Activated CD8-positive, alpha-beta T cell treated with anti-CD3 and anti-CD28 coated beads, Interleukin-2, amount 10 ng/mL, durations not matched to agents 7 days and 5 days (primary cell): Measurements from ENCODE around the gene RTL10. TPM values are rescaled to one million over a fixed set of nuclear protein-coding genes. Genes with fewer than 3 reads are reported as not detected.

Source experiments
- ATAC-seq: fragments of 150-1000 bp; cut with Tn5 transposase; one replicate; pipeline ENCODE4 v1.10.0; 2021; ENCODE audit warnings: moderate library complexity
- CTCF ChIA-PET: fragments of 350-600 bp; sonication (Branson Sonifier 250); formaldehyde crosslinking; loops from one replicate; lab custom pipeline; 2021; ENCODE audit warnings: antibody characterized with exemption; lab: Charles Lee
- POLR2A ChIA-PET: fragments of 350-600 bp; sonication (Branson Sonifier 250); formaldehyde crosslinking; loops from one replicate; lab custom pipeline; 2021; ENCODE audit warnings: antibody characterized with exemption; lab: Charles Lee
- DNase-seq: peaks from one replicate; pipeline ENCODE4 v3.0.0-alpha.2; 2020
- H3K27ac Mint-ChIP-seq: one replicate; pipeline ENCODE4 v1.8.0; 2021; ENCODE audit warnings: mild to moderate bottlenecking, mixed read lengths
- H3K27me3 Mint-ChIP-seq: one replicate; pipeline ENCODE4 v1.8.0; 2021; ENCODE audit warnings: low read depth, mixed read lengths
- H3K36me3 Mint-ChIP-seq: one replicate; pipeline ENCODE4 v1.8.0; 2021; ENCODE audit warnings: low read depth, mixed read lengths
- H3K4me1 Mint-ChIP-seq: one replicate; pipeline ENCODE4 v1.8.0; 2021; ENCODE audit warnings: low read depth, mixed read lengths
- H3K4me3 Mint-ChIP-seq: one replicate; pipeline ENCODE4 v1.8.0; 2021; ENCODE audit warnings: mild to moderate bottlenecking, mixed read lengths
- H3K9me3 Mint-ChIP-seq: one replicate; pipeline ENCODE4 v1.8.0; 2022; ENCODE audit warnings: mixed read lengths; ENCODE audit not compliant: insufficient read depth
- total RNA-seq, 2 experiments: library from RNA; stranded (reverse); gene quantifications; one replicate each; pipeline ENCODE4 v1.2.3, GENCODE V29; 2021

The RTL10 gene
- total RNA-seq, 2 experiments from 2014 or later = 16.1 to 17.0 TPM

DNA sequence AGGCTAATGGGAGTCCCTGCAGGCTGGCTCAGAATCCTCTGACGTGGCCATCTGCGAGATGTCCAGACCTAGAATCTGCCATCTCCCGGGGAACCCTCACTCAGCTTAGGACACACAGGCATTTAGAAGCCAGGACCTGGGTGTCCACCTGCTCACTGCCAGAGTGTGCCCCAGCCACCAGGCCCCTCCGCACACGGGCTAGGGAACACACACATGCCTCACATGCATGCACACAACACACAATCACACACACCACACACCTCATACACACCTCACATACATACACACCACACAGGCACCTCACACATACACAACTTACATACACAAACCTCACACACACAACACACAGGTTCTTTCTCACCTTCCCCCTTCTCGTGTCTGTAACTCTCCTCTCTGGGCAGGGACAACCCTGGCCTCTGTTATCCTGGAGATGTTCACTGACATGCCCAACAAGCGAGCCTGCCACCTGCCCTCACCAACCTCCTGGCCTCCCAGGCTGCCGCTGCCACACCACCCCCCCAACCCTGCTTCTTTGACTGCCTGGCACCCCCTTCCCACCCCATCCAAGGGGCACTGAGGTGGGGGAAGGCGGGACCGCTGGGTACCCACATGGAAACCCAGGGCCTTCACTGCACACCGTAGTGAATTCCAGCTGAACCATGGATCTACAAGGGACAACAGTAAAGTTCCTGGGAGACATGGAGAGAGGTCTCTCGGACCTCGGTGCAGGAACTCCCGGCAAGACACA lies 38.1 kb downstream of the RTL10 start:
- H3K27ac Mint-ChIP-seq = no peak overlapping the region

DNA sequence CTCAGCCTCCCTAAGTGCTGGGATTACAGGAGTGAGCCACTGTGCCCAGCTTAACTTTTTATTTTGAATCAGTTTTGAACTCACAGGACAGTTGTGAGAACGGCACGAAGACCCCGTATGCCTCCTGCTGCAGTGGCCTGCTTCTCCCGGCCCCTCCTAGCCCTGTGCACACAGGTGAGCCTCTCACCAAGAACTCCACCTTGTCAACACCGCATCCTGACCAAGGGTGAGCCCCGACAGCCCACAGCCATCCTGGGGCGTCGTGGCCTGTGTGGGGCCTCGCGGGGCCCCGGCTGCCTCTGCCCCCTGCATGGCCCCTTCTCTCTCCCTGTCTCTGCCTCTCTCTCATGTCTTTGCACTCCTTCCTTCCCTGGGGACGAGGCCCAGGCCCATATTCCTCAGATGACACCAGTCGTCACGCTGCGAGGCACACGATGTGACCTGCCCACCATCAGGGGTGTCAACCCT lies 38.8 kb downstream of the RTL10 start:
- CTCF ChIA-PET = no interaction called here
- ATAC-seq = no peak
- POLR2A ChIA-PET = no interaction called here
- Mint-ChIP-seq H3K27me3 (no peaks in the 10 kb centered on the region), H3K4me3 (no peak overlapping the region), H3K9me3 (no peaks in the 10 kb centered on the region), H3K4me1 (peaks cover 3% of the 10 kb centered on the region), H3K27ac (no peak overlapping the region), H3K36me3 (no peaks in the 10 kb centered on the region)
- no peak for DNase-seq

More for the DNA sequence above, 38.1 kb downstream of the RTL10 start:
- H3K36me3 Mint-ChIP-seq = no peaks in the 10 kb centered on the region
- DNase-seq = no peak
- ChIA-PET POLR2A (no interaction called here), CTCF (no interaction called here)
- H3K9me3 Mint-ChIP-seq = no peaks in the 10 kb centered on the region
- H3K4me1 Mint-ChIP-seq = peaks cover 3% of the 10 kb centered on the region
- no peak overlapping the region for H3K4me3 Mint-ChIP-seq
- ATAC-seq = no peak
- no peaks in the 10 kb centered on the region for H3K27me3 Mint-ChIP-seq

DNA sequence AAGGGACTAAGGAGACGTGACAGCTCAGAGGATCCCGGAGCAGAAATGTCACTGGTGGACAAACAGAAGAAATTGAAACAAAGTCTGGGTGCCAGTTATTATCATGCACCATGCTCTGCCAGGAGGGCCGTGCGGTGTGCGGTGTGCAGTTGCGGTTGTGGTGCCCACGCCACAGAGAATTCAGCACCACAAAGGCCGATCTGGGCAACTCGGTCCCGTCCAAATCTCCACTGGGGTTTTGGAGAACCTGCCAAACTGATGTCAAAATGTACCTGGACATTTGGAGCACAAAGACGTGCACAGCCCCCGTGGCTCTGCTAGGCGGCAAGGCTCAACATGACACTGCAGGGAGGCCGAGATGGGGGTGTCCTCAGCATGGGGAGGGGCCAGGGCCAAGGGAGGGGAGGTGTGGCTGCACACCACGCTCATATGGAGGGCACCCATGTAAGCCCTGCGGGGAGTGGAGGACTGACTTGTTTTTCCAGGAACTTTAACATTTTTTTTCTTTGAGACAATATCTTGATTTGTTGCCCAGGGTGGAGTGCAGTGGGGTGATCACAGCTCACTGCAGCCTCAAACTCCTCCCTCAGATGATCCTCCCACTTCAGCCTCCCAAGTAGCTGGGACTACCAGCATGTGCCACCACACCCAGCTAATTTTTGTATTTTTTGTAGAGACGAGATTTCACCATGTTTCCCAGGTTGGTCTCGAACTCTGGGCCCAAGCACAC lies 39.4 kb downstream of the RTL10 start:
- Mint-ChIP-seq H3K27ac (no peak overlapping the region), H3K36me3 (no peaks in the 10 kb centered on the region), H3K4me3 (no peak overlapping the region), H3K27me3 (no peaks in the 10 kb centered on the region), H3K9me3 (no peaks in the 10 kb centered on the region), H3K4me1 (peaks cover 9% of the 10 kb centered on the region)
- no peak for ATAC-seq
- ChIA-PET POLR2A (no interaction called here), CTCF (interaction anchor here (1.0 kb wide), 1 partner anchor 17 kb away, joined by 3 read pairs; no protein-coding TSS in a partner anchor)
- no peak for DNase-seq

DNA sequence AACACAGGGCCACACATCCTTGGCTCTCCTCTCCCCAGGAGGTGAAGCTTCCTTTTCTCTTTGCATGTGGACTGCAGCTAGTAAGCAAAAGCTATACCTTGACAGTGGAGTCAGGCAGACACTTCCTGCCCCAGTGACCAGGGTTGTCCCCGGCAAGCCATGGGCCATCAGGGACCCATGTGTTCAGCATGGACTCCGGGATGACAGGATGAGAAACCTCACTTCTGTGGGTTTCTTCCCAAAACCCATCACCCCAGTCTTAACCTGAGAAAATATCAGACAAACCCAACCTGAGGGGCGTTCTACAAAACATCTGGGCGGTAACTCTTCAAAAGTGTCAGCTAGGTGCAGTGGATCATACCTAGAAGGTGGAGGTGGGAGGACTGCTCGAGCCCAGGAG lies 40.2 kb downstream of the RTL10 start:
- H3K4me1 Mint-ChIP-seq = peaks cover 12% of the 10 kb centered on the region
- H3K27me3 Mint-ChIP-seq = no peaks in the 10 kb centered on the region
- POLR2A ChIA-PET = no interaction called here
- H3K36me3 Mint-ChIP-seq = no peaks in the 10 kb centered on the region
- no peak for DNase-seq
- no peak overlapping the region for H3K4me3 Mint-ChIP-seq
- CTCF ChIA-PET = interaction anchor here (1.0 kb wide), 1 partner anchor 18 kb away, joined by 3 read pairs; no protein-coding TSS in a partner anchor
- no peak overlapping the region for H3K27ac Mint-ChIP-seq
- no peak for ATAC-seq
- H3K9me3 Mint-ChIP-seq = no peaks in the 10 kb centered on the region

DNA sequence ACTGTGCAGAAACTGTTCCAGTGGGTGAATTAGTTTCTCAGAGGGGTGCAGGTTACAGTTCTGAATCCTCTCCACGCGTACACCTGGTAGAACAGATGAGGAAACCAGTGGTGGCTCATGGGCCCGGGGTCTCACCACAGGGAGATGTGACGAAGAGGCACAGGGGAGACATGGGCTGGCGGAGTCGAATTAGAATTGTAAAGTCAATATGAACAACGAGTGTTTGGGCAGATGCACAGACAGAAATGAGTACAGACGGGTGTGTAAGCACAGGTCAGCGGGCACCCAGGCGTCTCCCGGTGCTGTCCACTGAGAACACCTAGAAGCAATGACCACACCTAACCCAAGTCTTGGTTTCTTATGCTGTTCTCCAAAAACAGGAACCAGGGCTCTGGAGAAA lies 41.8 kb downstream of the RTL10 start:
- Mint-ChIP-seq H3K27ac (no peak overlapping the region), H3K27me3 (no peaks in the 10 kb centered on the region), H3K4me3 (no peak overlapping the region), H3K36me3 (no peaks in the 10 kb centered on the region), H3K4me1 (peaks cover 12% of the 10 kb centered on the region), H3K9me3 (no peaks in the 10 kb centered on the region)
- ChIA-PET CTCF (no interaction called here), POLR2A (no interaction called here)
- ATAC-seq = no peak
- no peak for DNase-seq

DNA sequence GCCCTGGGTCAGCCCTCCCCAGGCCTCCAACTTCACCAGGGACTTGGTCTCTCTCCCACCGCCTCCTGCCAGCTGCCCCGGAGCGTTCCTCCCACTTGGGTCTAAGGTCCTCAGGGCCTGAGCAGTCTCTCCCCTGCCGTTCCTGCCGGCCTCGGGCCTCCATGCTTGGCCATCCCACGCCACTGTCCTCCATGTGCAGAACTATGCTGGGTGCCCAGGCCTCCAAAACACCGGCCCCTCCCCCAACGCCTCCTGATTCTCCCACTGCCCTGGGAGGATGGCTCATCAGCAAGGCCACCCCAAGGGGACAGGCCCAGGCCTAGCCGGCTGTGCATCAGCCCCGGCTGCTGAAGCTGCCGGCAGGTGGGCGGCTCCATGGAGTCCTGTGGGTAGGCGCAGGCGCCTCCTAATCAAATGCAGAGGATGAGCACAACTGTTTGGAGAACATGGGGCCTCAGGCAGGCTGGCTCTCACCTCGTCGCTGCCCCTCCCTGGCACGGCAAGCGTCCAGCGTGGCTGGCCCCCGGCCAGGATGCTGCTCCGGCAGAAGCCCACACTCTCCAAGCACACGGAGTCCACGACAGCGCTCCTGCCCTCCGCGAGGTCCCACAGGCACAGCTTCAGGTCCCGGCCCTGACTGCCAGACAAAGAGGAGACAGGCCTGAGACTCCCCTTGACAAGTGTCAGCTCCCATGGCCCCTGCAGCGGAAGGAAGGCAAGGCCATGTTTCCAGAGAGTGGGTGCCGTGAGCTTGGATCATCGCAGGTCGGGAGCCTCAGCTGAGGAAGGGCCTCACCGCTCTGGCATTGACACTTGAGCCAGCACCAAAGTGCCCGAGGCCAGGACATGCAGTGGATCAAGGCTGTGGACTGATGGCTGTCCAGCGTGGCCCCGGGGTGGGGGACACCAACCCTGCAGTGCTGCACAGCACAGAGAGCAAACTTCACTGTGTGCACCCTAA lies 42.6 kb downstream of the RTL10 start:
- Mint-ChIP-seq H3K27ac (no peak overlapping the region), H3K4me3 (no peak overlapping the region), H3K36me3 (no peaks in the 10 kb centered on the region), H3K9me3 (no peaks in the 10 kb centered on the region), H3K4me1 (peaks cover 12% of the 10 kb centered on the region), H3K27me3 (no peaks in the 10 kb centered on the region)
- ATAC-seq (no peak), DNase-seq (no peak)
- CTCF ChIA-PET = no interaction called here
- POLR2A ChIA-PET = no interaction called here

DNA sequence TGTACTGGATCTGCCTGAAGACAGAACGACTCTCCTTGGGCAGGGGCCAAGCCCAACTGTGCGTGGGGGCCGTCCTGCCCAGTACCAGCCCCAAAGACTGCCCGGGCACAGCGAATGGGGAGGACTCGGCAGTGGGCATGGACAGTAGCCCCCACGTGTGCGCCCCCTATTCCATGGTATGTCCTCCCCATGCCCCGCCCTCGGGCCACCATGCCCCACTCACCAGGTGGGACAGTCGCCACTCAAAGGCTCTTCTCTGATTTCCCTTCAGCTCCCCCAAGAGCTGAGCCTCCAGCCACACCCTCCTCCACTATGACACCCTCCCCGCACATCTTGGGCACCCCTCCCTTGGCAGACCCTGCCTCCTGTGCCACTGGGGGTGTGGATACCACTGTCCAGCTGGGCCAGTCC lies 43.5 kb downstream of the RTL10 start:
- H3K4me1 Mint-ChIP-seq = peaks cover 12% of the 10 kb centered on the region
- DNase-seq = no peak
- H3K27ac Mint-ChIP-seq = no peak overlapping the region
- no peak overlapping the region for H3K4me3 Mint-ChIP-seq
- POLR2A ChIA-PET = no interaction called here
- no peaks in the 10 kb centered on the region for H3K9me3 Mint-ChIP-seq
- H3K27me3 Mint-ChIP-seq = no peaks in the 10 kb centered on the region
- no peak for ATAC-seq
- H3K36me3 Mint-ChIP-seq = no peaks in the 10 kb centered on the region
- CTCF ChIA-PET = no interaction called here

DNA sequence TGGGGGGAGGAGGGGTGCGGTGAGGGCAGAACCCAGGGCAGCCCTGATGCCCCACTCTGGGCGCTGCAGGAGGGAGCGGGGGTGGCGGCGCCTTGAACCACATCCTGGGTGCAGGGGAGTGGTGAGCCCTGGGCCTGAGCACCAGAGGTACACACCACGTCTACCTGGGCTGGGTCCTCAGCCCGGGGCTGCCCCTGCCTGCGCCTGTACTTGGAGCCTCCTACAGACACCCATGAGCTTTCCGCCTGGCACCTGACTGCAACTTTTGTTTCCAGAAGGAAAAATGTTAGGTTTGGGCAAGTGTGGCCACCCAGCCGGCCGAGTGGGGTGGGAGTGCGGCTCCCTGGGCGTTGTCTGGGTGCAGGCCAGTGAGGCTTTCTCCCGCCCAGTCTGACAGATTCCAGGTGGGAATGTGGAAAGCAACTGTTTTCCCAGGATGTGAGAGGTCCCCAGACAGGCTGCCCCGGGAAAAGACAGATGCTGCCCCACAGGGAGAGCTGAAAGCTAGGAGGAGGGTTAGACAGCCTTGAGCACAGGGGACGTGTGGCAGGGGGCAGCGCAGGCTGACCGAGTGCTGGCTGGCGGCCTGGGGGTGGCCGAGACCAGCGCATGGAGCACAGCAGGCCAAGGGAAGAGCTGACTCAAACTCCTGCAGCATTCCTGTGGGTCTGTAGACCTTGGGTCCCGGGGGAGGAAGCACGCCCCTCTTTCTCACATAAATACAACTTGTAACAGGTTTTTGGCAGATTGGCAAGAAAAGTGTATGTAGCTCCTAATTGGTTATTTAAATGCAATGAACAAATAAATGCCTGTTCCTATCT lies 44.1 kb downstream of the RTL10 start:
- ChIA-PET CTCF (no interaction called here), POLR2A (no interaction called here)
- Mint-ChIP-seq H3K9me3 (no peaks in the 10 kb centered on the region), H3K4me1 (peaks cover 12% of the 10 kb centered on the region), H3K27ac (no peak overlapping the region), H3K27me3 (no peaks in the 10 kb centered on the region), H3K4me3 (no peak overlapping the region), H3K36me3 (no peaks in the 10 kb centered on the region)
- no peak for ATAC-seq
- DNase-seq = no peak

DNA sequence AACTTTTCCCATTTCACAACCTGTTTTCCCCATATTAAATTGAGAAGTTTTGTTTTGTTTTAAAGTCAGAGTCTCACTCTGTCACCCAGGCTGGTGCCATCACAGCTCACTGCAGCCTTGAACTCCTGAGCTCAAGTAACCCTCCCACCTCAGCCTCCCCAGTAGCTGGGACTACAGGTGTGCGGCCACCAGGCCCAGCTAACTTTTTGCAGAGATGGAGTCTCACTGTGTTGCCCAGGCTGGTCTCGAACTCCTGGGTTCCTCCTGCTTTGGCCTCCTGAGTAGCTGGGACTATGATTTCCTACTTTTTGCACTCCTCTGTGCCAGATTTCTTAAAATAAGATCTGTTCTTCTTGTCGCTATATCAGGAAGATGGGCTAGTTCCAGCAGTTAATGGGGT lies 44.9 kb downstream of the RTL10 start:
- DNase-seq = no peak
- ChIA-PET CTCF (no interaction called here), POLR2A (no interaction called here)
- peaks cover 9% of the 10 kb centered on the region for H3K4me1 Mint-ChIP-seq
- ATAC-seq = no peak
- no peaks in the 10 kb centered on the region for H3K27me3 Mint-ChIP-seq
- H3K4me3 Mint-ChIP-seq = no peak overlapping the region
- no peaks in the 10 kb centered on the region for H3K9me3 Mint-ChIP-seq
- H3K36me3 Mint-ChIP-seq = no peaks in the 10 kb centered on the region
- no peak overlapping the region for H3K27ac Mint-ChIP-seq

DNA sequence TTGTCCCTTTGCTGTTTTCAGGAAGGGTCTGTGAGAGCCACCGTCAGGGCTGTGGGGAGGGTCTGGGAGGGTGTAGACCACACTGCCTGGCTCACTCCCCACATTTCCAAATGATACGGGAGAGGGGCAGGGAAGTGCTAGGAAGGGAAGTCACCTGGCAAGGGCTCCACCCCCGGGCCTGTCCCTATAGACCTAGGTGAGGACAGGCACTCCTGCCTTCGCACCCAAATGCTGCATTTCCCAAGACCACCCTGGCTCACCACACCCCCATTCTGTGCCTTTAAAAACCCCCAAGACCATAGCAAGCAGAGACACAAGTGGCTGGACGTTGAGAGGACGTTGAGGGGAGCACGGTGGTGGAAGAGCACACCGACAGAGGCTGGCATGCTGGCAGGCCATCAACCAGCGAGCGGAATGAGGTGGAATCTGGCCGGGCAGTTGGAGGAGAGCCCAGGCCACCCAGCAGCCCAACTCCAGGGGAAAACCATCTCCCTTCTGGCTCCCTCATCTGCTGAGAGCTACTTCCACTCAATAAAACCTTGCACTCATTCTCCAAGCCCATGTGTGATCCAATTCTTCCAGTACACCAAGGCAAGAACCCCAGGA lies 45.7 kb downstream of the RTL10 start:
- no peaks in the 10 kb centered on the region for H3K36me3 Mint-ChIP-seq
- H3K9me3 Mint-ChIP-seq = no peaks in the 10 kb centered on the region
- no peak overlapping the region for H3K27ac Mint-ChIP-seq
- ChIA-PET POLR2A (interaction anchor here (1.7 kb wide), 1 partner anchor 19 kb away, joined by 3 read pairs; no protein-coding TSS in a partner anchor), CTCF (no interaction called here)
- H3K4me3 Mint-ChIP-seq = no peak overlapping the region
- no peak for ATAC-seq
- H3K4me1 Mint-ChIP-seq = peaks cover 9% of the 10 kb centered on the region
- no peak for DNase-seq
- no peaks in the 10 kb centered on the region for H3K27me3 Mint-ChIP-seq
